Transverse colon (tissue), 4 donors: ENCODE measurements around the gene ZNF362.

ENCODE experiments used
- CTCF ChIP-seq, 5 experiments: fragments of 200-600 bp in 3 of 5; fragments of 450-650 bp in 2 of 5; sonication (generic) in 3 of 5; IDR thresholded peaks; 1 replicate in 2 of 5; 2 replicates in 3 of 5; pipeline ENCODE4 v1.5.1; 2016 to 2017; ENCODE audit warnings: antibody characterized with exemption in 5 of 5, inconsistent platforms in 3 of 5, mild to moderate bottlenecking in 2 of 5, moderate library complexity in 1 of 5
- EP300 ChIP-seq: sonication (generic); formaldehyde crosslinking; IDR thresholded peaks from one replicate; pipeline ENCODE4 v1.6.1; 2017; ENCODE audit warnings: antibody characterized with exemption, low read depth
- POLR2AphosphoS5 ChIP-seq, 3 donors: sonication (generic); formaldehyde crosslinking; IDR thresholded peaks; one replicate each; pipeline ENCODE4 v1.6.1; 2016; ENCODE audit warnings: antibody characterized with exemption in 3 of 3

DNA sequence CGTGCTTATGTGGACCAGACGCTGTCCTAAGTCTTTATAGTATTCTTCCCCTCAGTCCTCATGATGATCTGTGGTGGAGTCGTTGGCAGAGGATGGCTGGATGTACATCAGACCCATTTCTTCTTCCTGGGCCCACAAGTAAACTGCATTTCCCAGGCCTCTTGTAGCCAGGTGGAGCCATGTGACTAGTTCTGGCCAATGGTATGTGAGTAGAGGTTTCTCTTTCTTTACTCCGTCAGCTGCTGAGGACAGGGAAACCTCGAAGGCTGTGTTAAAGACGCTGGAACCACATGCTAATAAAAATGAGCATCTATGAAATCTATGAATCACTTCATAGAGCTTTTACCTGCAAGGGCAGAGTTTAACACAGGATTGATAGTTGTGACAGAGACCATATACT lies 18.7 kb upstream of the ZNF362 start:
- TF ChIP-seq CTCF (IDR thresholded peaks at IDR 0.05) (no peak), POLR2AphosphoS5 (IDR thresholded peaks at IDR 0.05) (no peak), EP300 (no peak)
